Activated CD8-positive, alpha-beta memory T cell treated with anti-CD3 and anti-CD28 coated beads for 36 hours (primary cell): ENCODE results near the gene TTC23. TPM values are rescaled to one million over a fixed set of nuclear protein-coding genes. Genes with fewer than 3 reads are reported as not detected.
"Not testable (repeated sequence)": the region's sequence is repeated elsewhere in the genome, so short reads cannot be mapped to it uniquely, and the experiment has no call there.

Experiments used
- CTCF ChIA-PET: fragments of 350-600 bp; sonication (Branson Sonifier 250); formaldehyde crosslinking; loops from one replicate; lab custom pipeline; 2021; ENCODE audit warnings: antibody characterized with exemption; lab: Charles Lee
- POLR2A ChIA-PET: fragments of 350-600 bp; sonication (Branson Sonifier 250); formaldehyde crosslinking; loops from one replicate; lab custom pipeline; 2021; ENCODE audit warnings: antibody characterized with exemption; lab: Charles Lee
- total RNA-seq, 2 experiments: library from RNA; stranded (reverse); gene quantifications; one replicate each; pipeline ENCODE4 v1.2.3, GENCODE V29; 2021

TTC23 gene
- total RNA-seq, 2 experiments from 2014 or later: 2.1 to 2.2 TPM

DNA sequence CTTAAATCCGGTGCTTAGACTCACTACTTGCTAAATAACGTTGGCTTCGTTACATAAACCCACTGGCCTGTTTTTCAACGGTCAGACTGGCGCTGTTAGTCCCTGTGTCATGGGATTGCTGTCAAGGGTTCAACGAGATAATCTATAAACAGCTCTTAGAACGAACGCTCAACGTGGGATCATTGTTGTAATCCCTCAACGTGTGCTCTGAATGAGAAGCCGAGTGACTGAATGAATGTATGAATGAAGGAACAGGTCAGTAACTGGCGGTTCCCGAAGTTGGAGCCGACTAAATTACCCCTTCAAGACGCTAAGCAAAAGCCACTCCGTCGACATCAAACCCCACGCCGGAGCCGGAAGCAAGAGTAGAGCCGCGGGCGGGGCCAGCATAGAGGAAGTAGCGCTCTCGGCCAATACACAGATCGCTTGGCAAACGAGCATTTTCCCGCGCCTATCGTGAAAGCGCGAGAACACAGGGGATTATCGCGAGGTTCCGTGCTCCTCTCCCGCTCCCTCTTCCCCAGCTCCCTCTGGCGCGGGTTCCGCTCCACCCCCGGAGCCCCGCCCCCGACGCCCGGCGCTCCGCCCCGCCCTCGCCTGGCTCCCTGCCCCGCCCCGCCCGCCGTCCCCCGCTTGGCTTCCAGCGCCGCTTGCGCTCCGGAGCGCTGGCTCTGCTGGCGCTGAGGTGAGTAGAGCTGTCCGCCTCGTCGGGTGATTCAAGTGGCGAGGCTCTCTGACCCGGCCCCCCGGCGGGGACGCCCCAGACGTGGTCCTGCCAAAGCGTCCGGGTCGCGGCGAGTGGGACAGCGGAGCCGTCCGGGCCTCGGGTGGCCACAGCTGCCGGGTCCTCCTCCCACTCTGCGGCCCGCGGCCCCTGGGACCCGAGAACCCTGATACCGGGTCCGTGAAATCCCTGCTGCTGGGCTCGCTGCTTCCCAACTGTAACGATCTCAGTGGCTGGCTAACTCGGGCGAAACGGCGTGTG lies 1.8 kb upstream of the TTC23 start, which contains the start of gene LRRC28:
TSS of gene LRRC28 (plus strand) at position 625 of the 985 bp plus-strand sequence. CDS start 4,477 bp downstream, outside the sequence.
- CTCF ChIA-PET: interaction anchor here (1.2 to 1.5 kb wide), 3 partner anchors 23 to 454 kb away, joined by 3 to 6 read pairs (median 3); no protein-coding TSS in a partner anchor
- POLR2A ChIA-PET: interaction anchor here (0.9 to 2.1 kb wide), 3 partner anchors 314 to 556 kb away, joined by 3 to 9 read pairs (median 3); partner anchors contain the start of gene LYSMD4

DNA sequence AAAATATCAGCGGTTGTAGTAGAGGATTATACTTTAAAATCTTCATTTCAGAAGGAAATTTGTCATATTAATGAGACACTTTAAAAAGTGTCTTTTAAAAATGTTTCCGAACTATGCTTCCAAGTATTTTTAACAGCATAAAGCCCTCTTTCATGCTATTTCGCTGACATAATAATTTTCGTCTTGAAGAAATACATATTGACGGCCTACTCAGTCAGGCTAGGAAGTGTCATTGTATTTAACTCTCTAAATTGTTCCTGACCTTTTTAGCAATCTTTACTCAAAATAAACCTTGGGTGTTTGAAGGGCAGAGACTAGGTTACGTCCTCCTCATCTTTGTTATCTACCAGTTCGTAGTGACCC lies 1.1 kb upstream of the TTC23 start:
- POLR2A ChIA-PET: interaction anchor here (0.9 to 2.1 kb wide), 2 partner anchors 483 to 556 kb away, joined by 3 to 9 read pairs; partner anchors contain the start of gene LYSMD4
- CTCF ChIA-PET: interaction anchor here (1.5 kb wide), 1 partner anchor 119 kb away, joined by 3 read pairs; no protein-coding TSS in a partner anchor

GRCh38 chr15:99250001-99250400 lies 620 bp upstream of the TTC23 start:
- POLR2A ChIA-PET: no interaction called here
- CTCF ChIA-PET: no interaction called here

- POLR2A ChIA-PET: no interaction called here
- CTCF ChIA-PET: no interaction called here
Measured at GRCh38 chr15:99248000-99248715, 1.2 kb downstream of the TTC23 start.

DNA sequence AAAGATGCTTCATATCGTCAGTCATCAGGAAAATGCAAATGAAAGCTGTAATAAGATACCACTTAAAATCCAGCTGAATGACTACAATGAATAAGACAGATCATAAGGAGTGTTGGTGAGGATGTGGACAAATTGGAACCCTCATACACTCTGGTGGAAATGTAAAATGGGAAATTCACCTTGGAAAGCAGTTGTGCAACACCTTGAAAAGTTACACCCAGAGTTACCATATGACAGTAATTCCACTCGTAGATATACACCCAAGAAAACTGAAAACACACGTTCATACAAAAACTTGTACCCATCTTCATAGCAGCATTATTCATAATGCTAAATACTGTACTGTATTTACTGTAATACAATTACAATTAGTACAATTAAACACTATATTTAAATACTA lies 2.3 kb downstream of the TTC23 start:
- CTCF ChIA-PET: no interaction called here
- POLR2A ChIA-PET: no interaction called here

DNA sequence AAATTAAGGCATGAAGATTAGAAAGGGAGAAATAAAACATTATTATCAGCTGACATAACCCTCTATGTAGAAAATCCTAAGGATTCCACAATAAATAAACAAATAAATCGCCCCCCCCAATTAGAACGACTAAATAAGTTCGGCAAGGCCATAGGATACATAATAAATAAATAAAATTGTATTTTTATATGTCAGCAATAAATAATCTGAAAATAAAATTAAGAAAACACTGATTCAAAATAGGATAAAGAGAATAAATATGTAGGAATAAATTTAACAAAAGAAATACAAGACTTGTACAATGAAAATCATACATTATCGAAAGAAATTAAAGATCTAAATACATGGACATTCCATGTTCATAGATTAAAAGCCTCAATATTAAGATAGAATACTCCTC lies 5.1 kb downstream of the TTC23 start:
- POLR2A ChIA-PET: no interaction called here
- CTCF ChIA-PET: no interaction called here

- POLR2A ChIA-PET: no interaction called here
- CTCF ChIA-PET: no interaction called here
Measured at GRCh38 chr15:99241752-99242151, 7.6 kb downstream of the TTC23 start.

- ChIA-PET POLR2A (no interaction called here), CTCF (no interaction called here)
Measured at GRCh38 chr15:99239545-99240198, 9.7 kb downstream of the TTC23 start.

- ChIA-PET POLR2A (no interaction called here), CTCF (no interaction called here)
Measured at GRCh38 chr15:99238849-99239248, 10.5 kb downstream of the TTC23 start.

DNA sequence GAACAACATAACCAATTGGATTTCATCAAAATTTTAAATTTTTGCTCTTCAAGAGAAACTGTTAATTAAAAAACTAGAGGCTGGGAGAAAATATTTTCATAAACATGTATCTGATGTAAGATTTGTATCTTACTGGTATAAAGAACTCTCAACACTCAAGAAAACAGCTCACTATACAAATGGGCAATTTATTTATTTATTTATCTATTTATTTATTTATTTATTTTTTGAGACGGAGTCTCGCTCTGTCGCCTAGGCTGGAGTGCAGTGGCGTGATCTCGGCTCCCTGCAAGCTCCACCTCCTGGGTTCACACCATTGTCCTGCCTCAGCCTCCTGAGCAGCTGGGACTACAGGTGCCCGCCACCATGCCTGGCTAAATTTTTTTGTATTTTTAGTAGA lies 15.2 kb downstream of the TTC23 start:
- CTCF ChIA-PET, POLR2A ChIA-PET: not testable (repeated sequence)

DNA sequence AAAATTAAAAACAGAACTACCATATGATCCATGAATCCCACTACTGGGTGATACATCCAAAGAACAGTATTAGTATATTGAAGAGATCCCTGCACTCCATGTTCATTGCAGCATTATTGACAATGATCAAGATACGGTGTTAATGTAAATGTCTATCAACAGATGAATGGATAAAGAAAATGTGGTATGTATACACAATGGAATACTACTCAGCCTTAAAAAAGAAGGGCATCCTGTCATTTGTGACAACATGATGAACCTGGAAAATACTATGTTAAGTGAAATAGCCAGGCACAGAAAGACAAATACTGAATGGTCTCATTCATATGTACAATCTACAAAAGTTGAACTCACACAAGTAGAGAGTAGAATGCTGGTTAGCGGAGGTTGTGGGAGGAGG lies 16.6 kb downstream of the TTC23 start:
- POLR2A ChIA-PET: no interaction called here
- CTCF ChIA-PET: no interaction called here

- ChIA-PET CTCF (no interaction called here), POLR2A (no interaction called here)
Measured at GRCh38 chr15:99230867-99231266, 18.5 kb downstream of the TTC23 start.

DNA sequence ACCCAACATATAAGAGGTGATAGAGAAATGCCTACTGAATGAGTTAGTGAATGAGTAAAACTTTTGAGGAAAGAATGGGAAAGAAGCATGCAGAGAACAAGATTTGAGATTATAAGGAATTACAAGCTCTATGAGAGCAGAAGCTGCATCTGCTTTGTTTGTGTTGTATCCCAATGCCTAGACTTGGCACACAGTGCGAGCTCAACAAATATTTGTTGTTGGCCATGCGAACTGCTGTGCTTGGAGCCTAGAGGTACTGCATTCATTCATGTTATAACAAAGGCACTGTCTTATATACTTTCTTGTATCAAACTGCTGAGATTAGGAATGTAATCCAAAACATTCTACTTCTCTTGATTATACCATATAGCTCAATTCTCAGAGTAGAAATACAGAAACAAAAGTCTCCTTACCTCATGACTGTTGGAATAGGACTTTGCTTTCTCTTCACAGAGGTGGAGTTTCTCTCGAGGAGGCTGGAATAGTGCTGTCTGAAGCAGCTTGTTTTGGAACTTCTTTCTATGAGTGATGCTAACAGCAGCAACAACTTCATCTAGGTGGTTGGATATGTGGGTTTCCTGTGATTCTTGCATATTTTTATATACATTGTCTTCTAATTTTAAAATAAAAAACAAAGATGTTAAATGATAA lies 21.1 kb downstream of the TTC23 start:
- ChIA-PET CTCF (no interaction called here), POLR2A (no interaction called here)

- ChIA-PET CTCF (no interaction called here), POLR2A (no interaction called here)
Measured at GRCh38 chr15:99226802-99227201, 22.6 kb downstream of the TTC23 start.

DNA sequence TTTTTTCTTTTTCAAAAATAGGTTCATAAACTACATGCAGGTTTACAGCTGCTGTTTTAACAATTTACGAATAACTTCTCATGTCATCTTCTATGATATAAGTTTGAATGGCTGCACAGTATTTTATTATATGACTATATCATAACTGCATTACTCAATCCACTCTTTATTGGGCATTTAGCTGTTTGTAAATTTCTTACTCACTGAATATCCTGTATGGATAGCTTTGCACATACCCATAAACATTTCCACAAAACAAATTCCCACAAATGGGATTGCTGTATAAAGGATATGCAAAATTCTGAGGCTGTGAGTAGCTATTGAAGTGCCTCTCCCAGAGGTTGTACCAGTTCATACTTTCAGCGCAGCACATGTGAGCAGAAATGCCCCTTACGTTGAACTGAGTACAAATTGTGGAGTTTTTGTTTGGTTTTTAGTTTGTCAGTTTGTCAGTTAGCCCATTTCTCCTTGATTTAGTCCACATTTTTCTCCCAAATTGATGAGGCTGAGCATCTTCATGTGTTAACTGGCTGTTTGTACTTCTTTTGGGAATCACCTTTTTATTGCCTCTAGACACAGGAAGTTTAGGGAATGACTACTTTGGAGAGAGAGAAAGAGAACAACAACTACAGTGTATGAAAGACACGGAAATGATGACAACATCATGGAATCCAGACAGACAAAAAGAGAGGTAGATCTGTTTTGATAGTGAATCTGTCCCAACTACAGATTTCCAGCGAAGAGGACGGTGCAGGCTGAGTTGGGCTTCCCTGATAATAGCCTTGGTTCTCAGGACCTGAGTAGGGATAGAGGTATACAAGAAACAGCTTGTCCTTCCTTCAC lies 24.8 kb downstream of the TTC23 start:
- ChIA-PET CTCF (interaction anchor here (2.0 kb wide), 1 partner anchor 12 kb away, joined by 5 read pairs; no protein-coding TSS in a partner anchor), POLR2A (no interaction called here)

DNA sequence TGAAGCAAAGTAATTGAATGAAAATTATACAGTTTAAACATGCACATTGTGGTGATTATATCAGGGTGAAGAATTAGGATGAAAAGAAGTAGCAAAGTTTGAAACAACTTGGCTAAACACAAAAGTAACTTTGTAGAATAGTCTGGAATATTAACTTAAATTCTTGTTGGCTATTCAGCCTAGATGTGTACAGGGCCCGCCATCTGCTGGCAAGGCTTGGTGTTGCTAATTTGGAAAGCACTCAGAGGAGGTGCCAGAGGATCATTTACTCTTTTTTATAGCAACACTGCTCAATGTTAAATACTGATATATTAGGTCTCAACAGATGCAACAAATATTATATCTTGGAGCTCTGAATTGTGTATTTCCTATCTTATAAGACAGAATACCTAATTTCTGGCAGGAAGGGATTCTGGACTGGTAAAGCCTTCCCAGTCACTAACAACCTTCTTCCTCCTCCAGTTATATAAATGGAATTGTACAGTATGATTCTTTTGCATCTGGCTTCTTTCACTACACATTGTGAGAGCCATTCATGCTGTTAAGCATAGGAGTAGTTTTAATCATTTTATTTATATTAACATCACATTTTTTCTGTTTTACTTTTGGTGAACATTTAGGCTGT lies 36.1 kb downstream of the TTC23 start:
- POLR2A ChIA-PET: no interaction called here
- CTCF ChIA-PET: interaction anchor here (1.2 to 1.7 kb wide), 3 partner anchors 11 to 108 kb away, joined by 4 to 5 read pairs (median 5); partner anchors contain the start of gene SYNM

GRCh38 chr15:99212406-99212805 lies 37.0 kb downstream of the TTC23 start:
- POLR2A ChIA-PET: no interaction called here
- CTCF ChIA-PET: interaction anchor here (0.7 to 1.7 kb wide), 3 partner anchors 12 to 484 kb away, joined by 3 to 5 read pairs (median 5); partner anchors contain the start of gene SYNM

DNA sequence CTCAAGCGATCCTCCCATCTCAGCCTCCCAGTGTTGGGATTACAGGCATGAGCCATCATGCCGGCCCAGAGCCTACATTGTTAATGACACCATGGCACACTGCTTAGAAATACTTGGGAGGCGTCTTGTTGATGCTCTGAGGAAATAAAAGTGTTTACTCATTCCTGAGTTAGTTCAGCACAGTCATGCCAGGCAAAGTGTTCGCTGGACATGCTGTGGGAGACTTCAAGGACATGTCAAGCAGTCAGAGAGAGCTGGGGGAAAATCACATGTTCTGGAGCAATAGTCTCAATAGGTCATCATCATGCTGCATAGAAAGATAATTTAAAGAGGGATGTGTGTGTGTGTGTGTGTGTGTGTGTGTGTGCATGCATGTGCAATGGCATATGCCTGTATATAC lies 37.5 kb downstream of the TTC23 start:
- ChIA-PET CTCF (no interaction called here), POLR2A (no interaction called here)
